Loucy (cell line): ENCODE measurements around the gene ARNT2.

Source experiments
- H2AFZ ChIP-seq: fragments of 200-600 bp; sonication (generic); 2 replicates; pipeline ENCODE4 v1.6.0; 2016; ENCODE audit warnings: antibody characterized with exemption, mild to moderate bottlenecking, low read length, moderate library complexity
- H3F3A ChIP-seq: fragments of 200-600 bp; 2 replicates; pipeline ENCODE4 v1.6.0; 2016; ENCODE audit warnings: antibody characterized with exemption, low read depth, mild to moderate bottlenecking
- H3K27me3 ChIP-seq: fragments of 200-600 bp; sonication (generic); 2 replicates; pipeline ENCODE4 v1.6.1; 2014; ENCODE audit warnings: low read length, mild to moderate bottlenecking; ENCODE audit not compliant: insufficient read depth, poor library complexity, severe bottlenecking
- H3K36me3 ChIP-seq: fragments of 200-600 bp; sonication (generic); 2 replicates; pipeline ENCODE4 v1.6.1; 2016; ENCODE audit warnings: low read length; ENCODE audit not compliant: insufficient read depth
- H3K4me1 ChIP-seq: fragments of 200-600 bp; sonication (generic); 2 replicates; pipeline ENCODE4 v1.5.1; 2014; ENCODE audit warnings: low read length, mild to moderate bottlenecking; ENCODE audit not compliant: insufficient read depth, poor library complexity, severe bottlenecking
- H3K4me2 ChIP-seq: fragments of 200-600 bp; sonication (generic); 2 replicates; pipeline ENCODE4 v1.6.0; 2014; ENCODE audit warnings: antibody characterized with exemption, low read length, low read depth, mild to moderate bottlenecking; ENCODE audit not compliant: poor library complexity, severe bottlenecking
- H3K4me3 ChIP-seq: fragments of 200-600 bp; sonication (generic); 2 replicates; pipeline ENCODE4 v1.5.1; 2014; ENCODE audit warnings: low read length, mild to moderate bottlenecking, mixed read lengths; ENCODE audit not compliant: poor library complexity, severe bottlenecking
- H3K79me2 ChIP-seq: fragments of 200-600 bp; sonication (generic); 2 replicates; pipeline ENCODE4 v1.6.1; 2014; ENCODE audit warnings: low read length; ENCODE audit not compliant: insufficient read depth
- H3K9ac ChIP-seq: fragments of 200-600 bp; sonication (generic); 2 replicates; pipeline ENCODE4 v1.6.0; 2014; ENCODE audit warnings: mild to moderate bottlenecking, low read depth, low read length, moderate library complexity; ENCODE audit not compliant: poor library complexity, severe bottlenecking
- H3K9me2 ChIP-seq: fragments of 200-600 bp; sonication (generic); replicated peaks from 2 replicates; pipeline ENCODE4 v1.6.1; 2016; ENCODE audit warnings: low read depth, low read length, mixed read lengths
- H3K9me3 ChIP-seq: fragments of 200-600 bp; sonication (generic); 2 replicates; pipeline ENCODE4 v1.6.1; 2014; ENCODE audit warnings: mild to moderate bottlenecking, antibody characterized with exemption, low read length, low read depth; ENCODE audit not compliant: insufficient read depth
- H4K20me1 ChIP-seq: fragments of 200-600 bp; sonication (generic); 2 replicates; pipeline ENCODE4 v1.6.0; 2014; ENCODE audit warnings: antibody characterized with exemption, low read length, mild to moderate bottlenecking; ENCODE audit not compliant: insufficient read depth, poor library complexity, severe bottlenecking
- EZH2phosphoT487 ChIP-seq: fragments of 200-600 bp; IDR thresholded peaks from 2 replicates; pipeline ENCODE4 v1.6.1; 2018; ENCODE audit warnings: antibody characterized with exemption, mild to moderate bottlenecking, moderate library complexity, borderline replicate concordance
- TF ChIP-seq, protein P1 (sequence below): fragments of 200-600 bp; sonication (generic); conservative IDR thresholded peaks from 2 replicates; pipeline ENCODE4 v1.5.1; 2014; ENCODE audit warnings: mild to moderate bottlenecking, antibody characterized with exemption, low read length

Gene ARNT2

GRCh38 chr15:80556694-80557367 lies 152.6 kb downstream of the ARNT2 start:
- H3K9ac ChIP-seq, result no peak overlapping the region
- TF ChIP-seq EZH2phosphoT487, result no peak
- TF ChIP-seq, protein P1, sequence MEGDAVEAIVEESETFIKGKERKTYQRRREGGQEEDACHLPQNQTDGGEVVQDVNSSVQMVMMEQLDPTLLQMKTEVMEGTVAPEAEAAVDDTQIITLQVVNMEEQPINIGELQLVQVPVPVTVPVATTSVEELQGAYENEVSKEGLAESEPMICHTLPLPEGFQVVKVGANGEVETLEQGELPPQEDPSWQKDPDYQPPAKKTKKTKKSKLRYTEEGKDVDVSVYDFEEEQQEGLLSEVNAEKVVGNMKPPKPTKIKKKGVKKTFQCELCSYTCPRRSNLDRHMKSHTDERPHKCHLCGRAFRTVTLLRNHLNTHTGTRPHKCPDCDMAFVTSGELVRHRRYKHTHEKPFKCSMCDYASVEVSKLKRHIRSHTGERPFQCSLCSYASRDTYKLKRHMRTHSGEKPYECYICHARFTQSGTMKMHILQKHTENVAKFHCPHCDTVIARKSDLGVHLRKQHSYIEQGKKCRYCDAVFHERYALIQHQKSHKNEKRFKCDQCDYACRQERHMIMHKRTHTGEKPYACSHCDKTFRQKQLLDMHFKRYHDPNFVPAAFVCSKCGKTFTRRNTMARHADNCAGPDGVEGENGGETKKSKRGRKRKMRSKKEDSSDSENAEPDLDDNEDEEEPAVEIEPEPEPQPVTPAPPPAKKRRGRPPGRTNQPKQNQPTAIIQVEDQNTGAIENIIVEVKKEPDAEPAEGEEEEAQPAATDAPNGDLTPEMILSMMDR, result no peak
- no peaks in the 10 kb centered on the region for H3K36me3 ChIP-seq
- H3K4me3 ChIP-seq, result no peak overlapping the region
- no peaks in the 10 kb centered on the region for H3K4me1 ChIP-seq
- no peak overlapping the region for H2AFZ ChIP-seq
- no peaks in the 10 kb centered on the region for H3F3A ChIP-seq
- H3K79me2 ChIP-seq, result no peaks in the 10 kb centered on the region
- H3K9me2 ChIP-seq, result no peaks in the 10 kb centered on the region
- H3K27me3 ChIP-seq, result no peaks in the 10 kb centered on the region
- H4K20me1 ChIP-seq, result no peaks in the 10 kb centered on the region
- no peaks in the 10 kb centered on the region for H3K9me3 ChIP-seq
- no peak overlapping the region for H3K4me2 ChIP-seq

GRCh38 chr15:80557441-80558234 lies 153.5 kb downstream of the ARNT2 start:
- Histone ChIP-seq H3K4me1 (no peaks in the 10 kb centered on the region), H3K36me3 (no peaks in the 10 kb centered on the region), H3K79me2 (no peaks in the 10 kb centered on the region), H3K9ac (no peak overlapping the region), H3F3A (no peaks in the 10 kb centered on the region), H3K4me3 (no peak overlapping the region), H3K9me2 (no peaks in the 10 kb centered on the region), H3K9me3 (no peaks in the 10 kb centered on the region), H2AFZ (no peak overlapping the region), H4K20me1 (no peaks in the 10 kb centered on the region), H3K4me2 (no peak overlapping the region), H3K27me3 (no peaks in the 10 kb centered on the region)
- TF ChIP-seq, protein P1, result no peak
- no peak for TF ChIP-seq EZH2phosphoT487

- Histone ChIP-seq H3K79me2 (no peaks in the 10 kb centered on the region), H3K9ac (no peak overlapping the region), H3K27me3 (no peaks in the 10 kb centered on the region), H3K9me2 (no peaks in the 10 kb centered on the region), H3F3A (no peaks in the 10 kb centered on the region), H4K20me1 (no peaks in the 10 kb centered on the region), H3K4me1 (no peaks in the 10 kb centered on the region), H3K4me2 (no peak overlapping the region), H2AFZ (no peak overlapping the region), H3K36me3 (no peaks in the 10 kb centered on the region), H3K9me3 (no peaks in the 10 kb centered on the region), H3K4me3 (no peak overlapping the region)
- TF ChIP-seq, protein P1, result no peak
- no peak for TF ChIP-seq EZH2phosphoT487
Observed at GRCh38 chr15:80558631-80559319, 154.6 kb downstream of the ARNT2 start.
